ENCODE results near the gene KIF21B.

DNA sequence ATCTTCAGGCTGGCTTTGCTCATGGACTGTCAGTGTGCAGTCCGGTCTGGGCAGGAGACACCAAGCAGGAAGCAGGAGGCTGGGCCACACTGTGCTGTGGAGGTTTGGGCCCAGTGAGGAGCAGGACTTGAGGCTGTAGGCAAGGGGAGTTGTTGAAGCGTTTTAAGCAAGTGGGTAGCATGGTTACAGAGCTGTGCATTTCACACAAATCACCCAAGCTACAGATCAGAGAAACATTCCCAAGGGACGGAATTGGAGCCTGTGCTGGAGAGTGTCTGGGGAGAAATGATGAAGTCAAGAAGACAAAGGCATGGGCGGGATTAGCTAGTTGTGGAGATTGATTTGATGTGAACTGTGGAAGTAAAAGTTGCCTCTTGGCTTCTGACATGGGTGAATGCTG, 60.9 kb downstream of the KIF21B start:
- TF ChIP-seq POLR2AphosphoS5 (IDR thresholded peaks at IDR 0.05; ENCODE audit: low read depth): no peak
- TF ChIP-seq CTCF (IDR thresholded peaks at IDR 0.05; ENCODE audit: insufficient read depth, low read length): no peak
- TF ChIP-seq, protein P1, sequence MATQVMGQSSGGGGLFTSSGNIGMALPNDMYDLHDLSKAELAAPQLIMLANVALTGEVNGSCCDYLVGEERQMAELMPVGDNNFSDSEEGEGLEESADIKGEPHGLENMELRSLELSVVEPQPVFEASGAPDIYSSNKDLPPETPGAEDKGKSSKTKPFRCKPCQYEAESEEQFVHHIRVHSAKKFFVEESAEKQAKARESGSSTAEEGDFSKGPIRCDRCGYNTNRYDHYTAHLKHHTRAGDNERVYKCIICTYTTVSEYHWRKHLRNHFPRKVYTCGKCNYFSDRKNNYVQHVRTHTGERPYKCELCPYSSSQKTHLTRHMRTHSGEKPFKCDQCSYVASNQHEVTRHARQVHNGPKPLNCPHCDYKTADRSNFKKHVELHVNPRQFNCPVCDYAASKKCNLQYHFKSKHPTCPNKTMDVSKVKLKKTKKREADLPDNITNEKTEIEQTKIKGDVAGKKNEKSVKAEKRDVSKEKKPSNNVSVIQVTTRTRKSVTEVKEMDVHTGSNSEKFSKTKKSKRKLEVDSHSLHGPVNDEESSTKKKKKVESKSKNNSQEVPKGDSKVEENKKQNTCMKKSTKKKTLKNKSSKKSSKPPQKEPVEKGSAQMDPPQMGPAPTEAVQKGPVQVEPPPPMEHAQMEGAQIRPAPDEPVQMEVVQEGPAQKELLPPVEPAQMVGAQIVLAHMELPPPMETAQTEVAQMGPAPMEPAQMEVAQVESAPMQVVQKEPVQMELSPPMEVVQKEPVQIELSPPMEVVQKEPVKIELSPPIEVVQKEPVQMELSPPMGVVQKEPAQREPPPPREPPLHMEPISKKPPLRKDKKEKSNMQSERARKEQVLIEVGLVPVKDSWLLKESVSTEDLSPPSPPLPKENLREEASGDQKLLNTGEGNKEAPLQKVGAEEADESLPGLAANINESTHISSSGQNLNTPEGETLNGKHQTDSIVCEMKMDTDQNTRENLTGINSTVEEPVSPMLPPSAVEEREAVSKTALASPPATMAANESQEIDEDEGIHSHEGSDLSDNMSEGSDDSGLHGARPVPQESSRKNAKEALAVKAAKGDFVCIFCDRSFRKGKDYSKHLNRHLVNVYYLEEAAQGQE (IDR thresholded peaks at IDR 0.05; ENCODE audit: insufficient replicate concordance, low read depth): no peak
- no peak for TF ChIP-seq GABPA (IDR thresholded peaks at IDR 0.05; ENCODE audit: low read depth)

Data from HL-60 (cell line).